GM18867 (cell line): ENCODE results near the gene CELF4.

Experiments
- ATAC-seq: cut with Tn5 transposase; IDR thresholded peaks from one replicate; pipeline ENCODE4 v1.9.1; 2021; ENCODE audit warnings: mild to moderate bottlenecking, moderate library complexity; ENCODE audit not compliant: unreplicated experiment

CELF4 gene

DNA sequence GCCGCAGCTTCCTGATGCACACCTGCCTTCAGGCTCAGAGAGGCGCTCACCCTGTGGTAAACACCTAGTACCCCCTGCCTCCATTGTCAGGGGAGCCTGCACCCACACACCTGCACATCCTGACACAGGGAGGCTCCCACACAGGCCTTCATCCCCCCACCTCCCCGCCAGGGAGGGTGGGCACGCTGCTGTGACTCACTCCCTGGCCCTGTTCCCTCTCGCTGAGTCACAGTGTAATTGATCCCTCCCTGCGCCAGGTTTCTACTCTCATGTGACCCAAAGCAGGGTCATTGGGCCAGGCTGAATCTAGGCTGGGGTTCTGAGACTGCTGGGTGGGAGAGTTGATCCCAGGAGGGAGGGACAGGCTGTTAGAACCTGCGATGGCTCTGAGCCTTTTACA lies 8.5 kb upstream of the CELF4 start:
- no peak for ATAC-seq

GRCh38 chr18:37572736-37573135 lies 7.1 kb upstream of the CELF4 start:
- ATAC-seq: no peak

GRCh38 chr18:37571266-37571665 lies 5.7 kb upstream of the CELF4 start:
- no peak for ATAC-seq

DNA sequence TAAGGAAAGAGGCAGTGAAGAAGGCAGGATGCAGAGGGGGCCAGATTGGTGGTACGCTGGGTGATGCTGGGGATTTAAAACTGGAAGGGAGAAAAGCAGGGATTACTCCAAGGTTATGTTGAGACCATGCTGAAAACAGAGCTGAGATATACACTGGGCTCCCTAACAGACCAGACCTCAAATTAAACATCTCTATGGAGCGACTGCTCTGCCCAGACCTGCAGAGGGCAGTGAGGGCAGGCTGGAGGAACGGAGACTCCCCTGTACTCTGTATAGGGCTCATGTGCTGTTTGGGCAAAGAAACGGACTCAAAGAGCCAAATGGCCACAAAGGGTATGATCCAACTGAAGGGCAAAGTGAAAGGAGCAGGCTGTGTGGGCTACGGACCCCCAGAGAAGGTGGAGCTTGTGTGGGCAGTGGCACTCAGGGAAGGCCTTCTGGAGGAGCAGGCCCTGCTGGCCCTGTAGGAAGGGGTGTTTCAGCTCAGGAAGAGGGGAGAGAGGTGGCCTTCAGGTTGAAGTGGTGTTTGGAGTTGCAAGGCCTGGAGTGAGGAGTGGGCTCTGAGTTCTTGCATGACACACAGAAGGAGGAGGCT lies 4.8 kb upstream of the CELF4 start:
- no peak for ATAC-seq

DNA sequence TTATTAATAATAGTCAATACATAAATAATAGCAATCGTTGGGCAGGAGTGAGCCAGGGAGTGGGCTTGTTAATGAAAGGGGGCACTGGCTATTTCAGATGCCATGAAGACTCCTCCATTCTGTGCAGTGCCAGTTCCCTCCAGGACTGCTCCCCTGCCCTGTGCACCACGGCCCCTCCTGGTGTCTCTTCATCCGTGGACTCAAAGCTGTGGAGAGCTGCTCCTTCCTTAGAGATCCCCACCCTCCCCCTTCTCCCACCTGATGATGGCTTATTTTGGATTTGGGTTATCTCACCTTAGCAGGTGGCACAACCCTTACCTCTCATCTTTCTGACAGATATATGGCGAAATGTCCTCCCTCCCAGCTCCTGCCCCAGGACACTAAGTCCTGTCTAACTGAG lies 3.1 kb upstream of the CELF4 start:
- ATAC-seq: no peak

DNA sequence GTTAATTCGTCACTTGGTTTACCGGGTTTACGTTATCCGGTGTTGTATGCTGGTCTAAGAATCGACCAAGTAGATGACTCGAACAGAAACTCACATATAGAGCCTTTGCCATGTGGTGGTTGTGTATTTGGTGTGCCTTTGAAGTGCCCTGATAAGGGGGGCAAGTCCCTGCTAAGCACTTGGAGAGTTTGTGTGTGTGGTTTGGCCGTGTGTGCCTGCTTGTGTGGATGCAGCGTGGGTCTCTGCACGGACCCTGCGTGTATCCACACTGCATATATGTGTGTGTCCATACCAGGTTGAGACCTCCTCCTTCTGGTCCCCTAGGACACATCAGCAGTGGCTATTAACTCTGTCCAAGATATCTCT lies 2.4 kb upstream of the CELF4 start:
- no peak for ATAC-seq

DNA sequence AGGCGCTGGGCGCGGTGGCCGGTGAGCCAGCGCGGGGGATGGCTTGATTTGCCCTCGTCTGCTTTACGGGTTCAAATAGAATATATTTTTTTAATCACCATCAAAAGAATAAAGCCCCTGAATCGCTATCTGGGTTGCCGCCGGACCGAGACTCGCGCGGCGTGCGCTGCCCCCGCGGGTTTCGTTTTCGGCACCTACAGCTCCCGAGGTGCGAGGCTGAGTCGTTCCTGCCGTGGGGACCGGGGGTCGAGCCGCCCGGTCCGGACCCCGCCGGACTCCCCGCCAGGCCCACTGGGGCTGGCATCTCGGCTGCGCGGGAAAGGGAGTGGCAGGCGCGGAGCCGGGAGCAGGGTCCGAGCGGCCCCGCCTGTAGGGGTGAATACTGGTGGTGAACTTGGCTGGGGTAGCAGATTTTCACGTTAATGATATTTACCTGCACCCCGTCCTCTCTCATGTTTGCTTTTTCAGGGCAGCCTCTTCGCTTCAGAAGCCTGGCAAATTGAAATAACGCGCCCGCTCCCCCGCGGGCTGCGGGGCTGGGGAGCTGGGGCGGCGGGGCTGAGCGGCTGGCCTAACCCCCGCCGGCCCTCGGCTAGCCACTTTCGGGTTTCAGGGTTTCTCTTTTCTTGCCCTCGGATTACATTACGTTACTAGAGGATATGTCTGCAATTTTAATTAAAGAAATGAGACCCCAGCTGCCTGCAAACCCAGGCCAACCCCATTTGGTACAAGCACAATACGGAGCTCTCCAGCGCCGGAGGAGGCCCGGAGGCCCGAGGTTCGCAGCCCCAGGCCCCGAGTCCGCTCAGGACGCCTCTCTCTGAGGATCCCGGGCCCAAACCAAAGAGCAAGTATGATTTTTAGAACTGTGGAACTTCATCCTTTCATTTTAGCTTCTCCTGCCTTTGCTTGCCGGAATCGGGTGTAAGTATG lies 1.7 kb upstream of the CELF4 start:
- no peak for ATAC-seq

- no peak for ATAC-seq
These were observed 972 bp upstream of the CELF4 start for GRCh38 chr18:37566479-37567060.

DNA sequence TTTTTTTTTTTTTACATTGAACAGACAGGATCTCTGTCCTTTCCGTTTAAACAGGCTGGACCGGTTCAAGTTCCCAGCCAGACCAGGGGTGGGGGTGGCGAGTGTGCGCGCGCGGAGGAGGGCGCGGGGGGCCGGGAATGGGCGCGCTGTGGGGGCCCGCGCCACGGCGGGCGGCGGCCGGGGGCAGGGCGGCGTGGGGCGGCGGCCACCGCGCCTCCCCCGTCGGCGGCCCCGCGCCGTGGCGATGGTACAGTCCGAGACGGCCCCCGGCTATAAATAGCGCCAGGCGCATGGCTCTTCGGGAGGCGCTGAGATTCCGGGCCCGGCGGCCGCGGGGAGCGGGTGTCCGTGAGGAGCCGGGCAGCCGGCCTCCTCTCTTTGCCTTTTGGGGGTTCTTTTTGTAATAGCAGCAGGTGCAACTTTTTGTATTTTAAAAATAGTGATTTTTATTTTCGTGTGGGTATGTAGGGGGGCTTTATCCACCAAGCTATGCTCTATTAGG lies 430 bp upstream of the CELF4 start:
- ATAC-seq: no peak

- ATAC-seq: no peak
These were observed 892 bp downstream of the CELF4 start for GRCh38 chr18:37564711-37565100.

GRCh38 chr18:37563931-37564392 lies 1.6 kb downstream of the CELF4 start:
- ATAC-seq: no peak

- no peak for ATAC-seq
These were observed 3.6 kb downstream of the CELF4 start for GRCh38 chr18:37561986-37562385.

DNA sequence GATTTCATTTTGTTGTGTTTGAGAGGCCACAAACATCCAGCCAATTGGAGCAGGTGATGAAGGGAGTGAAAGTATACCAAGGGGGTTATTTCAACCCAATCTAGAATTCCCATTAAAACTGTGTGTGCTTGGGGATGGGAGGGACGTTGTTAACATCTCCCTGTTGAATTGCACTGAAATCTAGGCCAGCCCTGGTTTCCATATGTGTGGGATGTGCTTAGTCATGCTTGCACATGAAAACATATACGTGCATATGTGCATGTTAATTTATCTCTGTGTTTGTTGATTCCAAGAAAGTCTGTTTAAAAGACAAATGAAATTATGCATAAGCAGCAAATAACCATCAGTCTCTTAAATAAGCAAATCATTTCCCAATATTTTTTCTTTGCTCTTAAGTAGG lies 5.6 kb downstream of the CELF4 start:
- ATAC-seq: no peak

- ATAC-seq: peak; percentile 59
These were observed 6.4 kb downstream of the CELF4 start for GRCh38 chr18:37559194-37559593.

- ATAC-seq: no peak
These were observed 11.2 kb downstream of the CELF4 start for GRCh38 chr18:37554399-37554787.

DNA sequence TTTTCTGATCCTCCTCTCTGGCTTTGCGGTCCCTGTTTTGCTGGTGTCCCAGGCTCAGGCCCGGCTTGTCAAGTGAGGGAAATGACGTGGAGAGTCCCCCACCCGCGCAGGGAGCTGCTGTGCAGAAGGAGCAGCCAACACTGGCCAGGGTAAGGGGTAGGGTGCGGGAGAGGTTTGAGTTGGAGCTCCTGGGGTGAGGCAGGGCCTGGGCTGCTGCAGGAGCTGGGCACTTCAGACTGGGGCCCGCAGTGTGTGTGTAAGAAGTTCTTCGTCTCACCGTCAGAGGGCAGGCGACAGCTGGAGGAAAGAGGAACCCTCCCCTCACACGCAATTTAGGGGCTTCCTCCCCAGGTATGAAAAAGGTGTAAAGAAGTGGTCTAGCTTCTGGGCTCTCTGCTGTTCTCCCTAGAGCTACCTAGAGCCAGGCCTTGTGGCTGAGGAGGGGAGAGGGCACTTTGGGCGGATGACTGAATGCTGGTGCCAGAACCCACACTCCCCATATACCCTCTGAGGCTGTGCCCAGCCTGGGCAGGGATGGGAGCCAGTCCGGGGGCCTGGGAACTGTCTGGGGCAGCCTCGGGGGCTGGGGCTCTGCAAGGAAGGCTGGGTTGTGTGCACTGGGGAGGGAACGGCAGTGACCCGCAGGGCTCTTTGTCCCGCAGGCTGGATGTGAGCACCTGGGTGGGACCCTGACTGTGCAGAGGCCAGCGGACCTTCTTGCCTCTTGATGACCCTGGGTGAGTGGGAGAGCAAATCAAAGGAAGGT lies 11.8 kb downstream of the CELF4 start:
- ATAC-seq: no peak

DNA sequence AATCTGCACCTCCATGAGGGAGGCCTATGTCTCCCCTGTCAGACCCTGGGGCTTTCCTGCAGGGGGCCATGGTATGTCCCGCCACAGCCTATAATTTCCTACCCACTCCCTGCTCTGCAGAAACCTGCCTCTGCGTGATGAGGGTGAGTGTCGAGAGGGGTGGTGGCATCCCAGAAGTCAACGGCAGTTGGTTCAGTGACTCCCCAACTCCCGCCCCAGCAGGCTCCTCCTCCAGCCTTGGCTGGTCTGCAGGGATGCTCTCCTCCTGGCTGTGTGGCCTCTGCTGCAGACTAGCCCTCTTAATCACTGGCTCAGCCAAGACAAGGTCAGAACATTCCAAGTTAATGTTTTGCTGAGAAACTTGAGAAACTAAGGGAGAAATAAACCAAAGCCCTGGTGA lies 13.3 kb downstream of the CELF4 start:
- ATAC-seq: no peak

- ATAC-seq: no peak
These were observed 13.8 kb downstream of the CELF4 start for GRCh38 chr18:37551846-37552245.

GRCh38 chr18:37551249-37551648 lies 14.3 kb downstream of the CELF4 start:
- no peak for ATAC-seq

DNA sequence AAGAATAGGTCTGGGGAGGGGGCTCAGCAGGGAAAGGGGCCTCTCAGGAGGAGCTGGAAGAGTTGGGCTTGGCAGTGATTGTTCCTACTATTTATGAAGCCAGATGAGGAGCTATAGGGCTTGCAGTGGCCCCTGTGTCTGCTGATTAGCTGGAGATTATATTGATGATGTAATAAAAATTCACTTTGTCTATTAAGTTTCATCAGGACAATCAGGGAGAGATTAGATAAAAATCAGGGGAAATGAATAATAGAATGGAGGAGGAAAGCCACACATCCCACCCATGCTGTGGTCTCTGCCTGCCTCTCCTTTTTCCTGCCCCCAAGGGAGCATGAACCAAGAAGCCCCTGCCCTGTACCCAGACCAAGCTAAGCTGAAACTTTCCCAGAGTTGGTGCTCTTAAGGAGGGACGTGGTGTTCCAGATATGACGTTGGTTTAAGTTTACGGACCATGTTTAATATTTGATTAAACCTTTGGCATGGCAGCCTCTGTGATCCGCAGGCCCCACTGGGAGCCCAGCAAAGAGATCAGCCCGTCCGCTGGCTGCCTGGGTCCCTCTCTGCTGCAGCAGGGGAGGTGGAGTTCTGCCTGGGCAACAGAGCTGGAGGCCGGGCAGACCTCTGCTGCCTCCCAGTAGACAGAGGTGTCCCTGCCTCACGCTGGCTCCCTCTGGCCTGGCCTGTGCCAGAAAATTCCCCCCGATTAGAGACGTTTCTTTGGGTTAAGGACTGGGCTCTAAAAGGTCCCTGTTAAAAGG lies 15.3 kb downstream of the CELF4 start:
- ATAC-seq: no peak
